Spleen (tissue), 13 donors: Measurements from ENCODE around the gene SLC12A1. TPM values are rescaled to one million over a fixed set of nuclear protein-coding genes. Genes with fewer than 3 reads are reported as not detected.

Experiments
- DNase-seq: peaks from one replicate; pipeline ENCODE4 v3.0.0-alpha.2; 2020
- H3K27ac ChIP-seq, 8 donors: fragments of 200-600 bp; sonication (generic) in 7 of 8; 1 replicate in 4 of 8; 2 replicates in 4 of 8; pipeline versions ENCODE4 v1.5.0 to v1.8.0; 2016 to 2021; ENCODE audit warnings: inconsistent platforms in 4 of 8, mild to moderate bottlenecking in 4 of 8, moderate library complexity in 1 of 8
- H3K27me3 ChIP-seq, 7 donors: fragments of 200-600 bp; sonication (generic) in 6 of 7; replicated peaks in 1 of 7; 1 replicate in 4 of 7; 2 replicates in 3 of 7; pipeline versions ENCODE4 v1.5.0 to v1.8.0; 2016 to 2021; ENCODE audit warnings: inconsistent platforms in 3 of 7, mild to moderate bottlenecking in 1 of 7
- H3K36me3 ChIP-seq, 6 donors: fragments of 200-600 bp; sonication (generic) in 5 of 6; 1 replicate in 4 of 6; 2 replicates in 2 of 6; pipeline versions ENCODE4 v1.5.0 to v1.8.0; 2016 to 2021; ENCODE audit warnings: inconsistent platforms in 2 of 6
- H3K4me1 ChIP-seq, 6 donors: fragments of 200-600 bp; sonication (generic) in 5 of 6; 1 replicate in 3 of 6; 2 replicates in 3 of 6; pipeline versions ENCODE4 v1.5.0 to v1.8.0; 2016 to 2021; ENCODE audit warnings: inconsistent platforms in 3 of 6
- H3K4me3 ChIP-seq, 8 donors: fragments of 200-600 bp; sonication (generic) in 7 of 8; 1 replicate in 4 of 8; 2 replicates in 4 of 8; pipeline versions ENCODE4 v1.5.0 to v1.8.0; 2016 to 2021; ENCODE audit warnings: inconsistent platforms in 4 of 8, mild to moderate bottlenecking in 4 of 8, moderate library complexity in 2 of 8
- H3K9me3 ChIP-seq, 8 donors: fragments of 200-600 bp; sonication (generic) in 7 of 8; 1 replicate in 4 of 8; 2 replicates in 4 of 8; pipeline versions ENCODE4 v1.5.0 to v1.8.0; 2016 to 2021; ENCODE audit warnings: inconsistent platforms in 4 of 8
- POLR2A ChIP-seq, 3 donors: fragments of 450-650 bp; IDR thresholded peaks; one replicate each; pipeline ENCODE4 v1.5.1; 2017; ENCODE audit warnings: antibody characterized with exemption in 3 of 3, mild to moderate bottlenecking in 1 of 3
- POLR2AphosphoS5 ChIP-seq, 3 donors: sonication (generic); formaldehyde crosslinking; IDR thresholded peaks; one replicate each; pipeline ENCODE4 v1.5.1; 2017; ENCODE audit warnings: antibody characterized with exemption in 3 of 3
- WGBS, 5 donors: extraction: QIAGEN DNeasy Blood & Tissue Kit in 3 of 5; methylation state at CpG; one replicate each; pipeline versions ENCODE4 v1.1.5 to v1.1.7; 2013 to 2018; 5-methylcytosine and 5-hydroxymethylcytosine counted together
- intact Hi-C: fragments of 100-400 bp; cut with DNase I; formaldehyde crosslinking; loops from one replicate; pipeline ENCODE4 v1.15.0; 2023; ENCODE audit warnings: low total_unique reads
- long read RNA-seq, 2 donors: transcript quantifications; one replicate each; lab custom pipeline, GENCODE V29; 2026
- polyA plus RNA-seq, 3 donors: library from polyadenylated mRNA; stranded (reverse); fragments of 200-250 nt; gene quantifications; one replicate each; pipeline ENCODE4 v1.2.1, GENCODE V29; 2013
- total RNA-seq, 7 donors: library from RNA; depleted of rRNA in 3 of 7; stranded (reverse); fragments of >200 nt in 3 of 7; fragmentation: NEBNext Ultra II Directional in 4 of 7; extraction: Animal tissue kit (Norgen Biotek cat#: 25700) in 4 of 7; gene quantifications; one replicate each; pipeline versions ENCODE4 v1.1.0 to v1.2.1, GENCODE V29; 2016 to 2021
- TF ChIP-seq, protein P1 (sequence below), 11 experiments: fragments of 200-600 bp in 7 of 11; fragments of 450-650 bp in 4 of 11; sonication (generic) in 4 of 11; IDR thresholded peaks in 8 of 11; conservative IDR thresholded peaks in 3 of 11; 1 replicate in 7 of 11; 2 replicates in 4 of 11; pipeline versions ENCODE4 v1.4.0 to v1.8.0; 2016 to 2021; ENCODE audit warnings: antibody characterized with exemption in 11 of 11, inconsistent platforms in 4 of 11, mild to moderate bottlenecking in 1 of 11
- donor health status: healthy with polysubstance abuse.
- donor health status: DM: no; HTN: no; CAD: no; lungs with moderate emphysema.
- donor health status: DM: no; HTN: no; CAD: no.
- donor health status: Bipolar disorder and iron deficiency.
- donor health status: healthy.
- donor health status: DM: no; HTN: no; CAD: no.
- donor health status: DM: yes; HTN: yes; CAD: no.

SLC12A1 gene
- total RNA-seq (not detected), polyA plus RNA-seq (under 1 TPM in 2 of 3 donors, not detected in 1; 0.02 TPM)
- long read RNA-seq, donor 1, result 0 reads
- long read RNA-seq, donor 2, result 0 reads

DNA sequence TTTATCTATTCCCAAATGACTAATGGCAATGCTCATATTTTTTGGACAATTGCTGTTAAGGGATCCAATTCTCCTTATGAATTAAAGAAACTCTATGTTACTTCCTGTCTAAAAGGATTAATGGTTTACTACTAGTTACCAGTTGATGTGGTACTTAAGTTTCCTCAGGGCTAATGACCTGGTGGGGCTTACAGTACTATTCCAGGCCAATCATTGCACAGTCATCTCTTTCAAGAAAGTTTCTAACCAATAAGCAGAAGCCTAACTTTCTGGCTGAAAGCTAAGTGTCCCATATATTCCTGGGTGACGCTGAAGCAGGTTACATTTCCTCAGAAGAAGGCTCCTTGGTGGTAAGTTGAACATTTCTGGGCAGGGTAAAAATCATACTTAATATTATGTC is at the start of gene SLC12A1:
SLC12A1 (plus strand) TSS at position 322 of the 400 bp plus-strand sequence. CDS start 1,418 bp downstream, outside the sequence.
- Histone ChIP-seq H3K36me3 (no peaks in the 10 kb centered on the region), H3K27ac (no peak within 1 kb of the TSS), H3K4me3 (no peak within 1 kb of the TSS), H3K27me3 (peaks cover 0 to 6% (median 0%) of the 10 kb centered on the region in 7 donors), H3K9me3 (no peaks in the 10 kb centered on the region), H3K4me1 (no peaks in the 10 kb centered on the region)
- WGBS, 5 donors, result 83 to 100% (median 91%) methylated on average over 1 of the region's 1 CpG
- no peak for DNase-seq
- TF ChIP-seq, protein P1, sequence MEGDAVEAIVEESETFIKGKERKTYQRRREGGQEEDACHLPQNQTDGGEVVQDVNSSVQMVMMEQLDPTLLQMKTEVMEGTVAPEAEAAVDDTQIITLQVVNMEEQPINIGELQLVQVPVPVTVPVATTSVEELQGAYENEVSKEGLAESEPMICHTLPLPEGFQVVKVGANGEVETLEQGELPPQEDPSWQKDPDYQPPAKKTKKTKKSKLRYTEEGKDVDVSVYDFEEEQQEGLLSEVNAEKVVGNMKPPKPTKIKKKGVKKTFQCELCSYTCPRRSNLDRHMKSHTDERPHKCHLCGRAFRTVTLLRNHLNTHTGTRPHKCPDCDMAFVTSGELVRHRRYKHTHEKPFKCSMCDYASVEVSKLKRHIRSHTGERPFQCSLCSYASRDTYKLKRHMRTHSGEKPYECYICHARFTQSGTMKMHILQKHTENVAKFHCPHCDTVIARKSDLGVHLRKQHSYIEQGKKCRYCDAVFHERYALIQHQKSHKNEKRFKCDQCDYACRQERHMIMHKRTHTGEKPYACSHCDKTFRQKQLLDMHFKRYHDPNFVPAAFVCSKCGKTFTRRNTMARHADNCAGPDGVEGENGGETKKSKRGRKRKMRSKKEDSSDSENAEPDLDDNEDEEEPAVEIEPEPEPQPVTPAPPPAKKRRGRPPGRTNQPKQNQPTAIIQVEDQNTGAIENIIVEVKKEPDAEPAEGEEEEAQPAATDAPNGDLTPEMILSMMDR (IDR thresholded peaks at IDR 0.05 in 8 of 11, conservative IDR thresholded peaks at IDR 0.05 in 3 of 11), result no peak
- no peak for TF ChIP-seq POLR2AphosphoS5 (IDR thresholded peaks at IDR 0.05)
- TF ChIP-seq POLR2A (IDR thresholded peaks at IDR 0.05), result no peak
- intact Hi-C loops, result no loop called here

DNA sequence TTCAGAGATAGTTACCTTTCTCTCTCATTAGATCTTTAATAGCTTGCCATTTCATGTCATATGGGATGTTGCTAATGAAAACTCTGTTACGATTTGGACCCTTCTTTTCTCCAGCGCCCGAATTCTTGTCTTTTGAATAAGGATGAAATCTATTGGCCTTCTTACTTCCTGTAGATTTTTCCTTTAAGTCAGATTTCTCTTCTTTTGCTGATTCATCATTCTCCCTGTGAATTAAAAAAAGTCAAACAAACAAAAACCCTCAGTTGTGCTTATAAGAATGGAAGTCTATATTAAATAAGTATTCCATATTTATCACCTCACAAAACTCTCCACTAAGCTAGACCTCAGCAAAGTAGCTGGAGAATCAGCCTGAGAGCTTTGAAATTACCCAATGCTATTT is 37.5 kb upstream of the SLC12A1 start:
- no peaks in the 10 kb centered on the region for H3K27me3 ChIP-seq
- peaks cover 0 to 7% (median 0%) of the 10 kb centered on the region in 8 donors for H3K9me3 ChIP-seq
- TF ChIP-seq, protein P1 (IDR thresholded peaks at IDR 0.05 in 8 of 11, conservative IDR thresholded peaks at IDR 0.05 in 3 of 11), result no peak
- no peak for TF ChIP-seq POLR2A (IDR thresholded peaks at IDR 0.05)
- no peak overlapping the region for H3K4me3 ChIP-seq
- WGBS, 5 donors, result 60 to 66% (median 61%) methylated on average over 3 of the region's 3 CpGs
- H3K27ac ChIP-seq, result no peak overlapping the region
- H3K36me3 ChIP-seq, result peaks cover 0 to 12% (median 0%) of the 10 kb centered on the region in 6 donors
- no peak for DNase-seq
- intact Hi-C loops, result no loop called here
- H3K4me1 ChIP-seq, result no peaks in the 10 kb centered on the region

DNA sequence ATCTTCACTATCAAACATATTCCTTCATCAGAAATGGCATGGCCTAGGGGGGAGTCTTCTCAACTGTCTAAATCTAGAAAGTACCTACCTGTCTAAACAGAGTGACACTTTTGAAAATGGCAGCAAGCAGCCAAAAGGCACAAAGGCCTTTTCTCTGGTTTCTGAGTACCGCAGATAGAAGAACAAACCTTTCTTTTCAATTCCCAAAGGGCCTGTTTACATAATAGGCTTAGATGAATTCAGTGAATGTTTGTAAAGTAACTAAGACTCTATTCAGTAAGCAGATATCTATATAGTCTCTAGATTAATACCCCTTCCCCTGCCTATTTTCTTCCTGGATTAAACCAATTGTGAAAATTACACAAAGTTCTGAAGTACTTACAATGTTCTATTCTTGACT is 35.1 kb upstream of the SLC12A1 start:
- Histone ChIP-seq H3K27ac (no peak overlapping the region), H3K27me3 (no peaks in the 10 kb centered on the region), H3K4me1 (no peaks in the 10 kb centered on the region), H3K36me3 (peaks cover 0 to 12% (median 0%) of the 10 kb centered on the region in 6 donors), H3K9me3 (peaks cover 0 to 7% (median 0%) of the 10 kb centered on the region in 8 donors), H3K4me3 (no peak overlapping the region)
- TF ChIP-seq POLR2AphosphoS5 (IDR thresholded peaks at IDR 0.05) (no peak), POLR2A (IDR thresholded peaks at IDR 0.05) (no peak)
- TF ChIP-seq, protein P1 (IDR thresholded peaks at IDR 0.05 in 8 of 11, conservative IDR thresholded peaks at IDR 0.05 in 3 of 11), result no peak
- intact Hi-C loops, result no loop called here
- 90 to 95% (median 93%) methylated on average over 1 of the region's 1 CpG for WGBS, 5 donors
- DNase-seq, result no peak

DNA sequence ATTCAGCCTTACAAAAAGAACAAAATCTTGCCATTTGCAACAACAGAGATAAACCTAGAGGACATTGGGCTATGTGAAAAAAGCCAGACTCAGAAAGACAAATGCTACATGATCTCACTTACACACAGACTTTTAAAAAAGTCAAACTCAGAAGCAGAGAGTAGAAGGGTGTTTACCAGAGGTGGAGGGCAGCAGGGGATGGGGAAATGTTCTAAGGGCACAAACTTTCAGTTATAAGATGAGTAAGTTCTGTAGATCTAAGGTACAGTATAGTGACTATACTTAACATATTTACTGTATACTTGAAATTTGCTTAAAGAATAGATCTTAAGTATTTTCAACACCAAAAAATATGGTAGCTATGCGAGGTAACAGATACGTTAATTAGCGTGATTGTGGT is 31.0 kb upstream of the SLC12A1 start:
- Histone ChIP-seq H3K4me1 (peaks cover 0 to 25% (median 13%) of the 10 kb centered on the region in 6 donors), H3K4me3 (no peak overlapping the region), H3K27ac (no peak overlapping the region), H3K27me3 (peaks cover 0 to 20% (median 11%) of the 10 kb centered on the region in 7 donors), H3K36me3 (no peaks in the 10 kb centered on the region), H3K9me3 (peaks cover 0 to 7% (median 0%) of the 10 kb centered on the region in 8 donors)
- intact Hi-C loops, result no loop called here
- WGBS, 5 donors, result 93 to 99% (median 96%) methylated on average over 3 of the region's 3 CpGs
- TF ChIP-seq POLR2A (IDR thresholded peaks at IDR 0.05), result no peak
- TF ChIP-seq, protein P1 (IDR thresholded peaks at IDR 0.05 in 8 of 11, conservative IDR thresholded peaks at IDR 0.05 in 3 of 11), result no peak
- no peak for TF ChIP-seq POLR2AphosphoS5 (IDR thresholded peaks at IDR 0.05)
- no peak for DNase-seq
